Measurements from ENCODE around the gene BLOC1S3.

GRCh38 chr19:45180936-45181335 is 2.4 kb downstream of the BLOC1S3 start:
- TF ChIP-seq, protein P1, sequence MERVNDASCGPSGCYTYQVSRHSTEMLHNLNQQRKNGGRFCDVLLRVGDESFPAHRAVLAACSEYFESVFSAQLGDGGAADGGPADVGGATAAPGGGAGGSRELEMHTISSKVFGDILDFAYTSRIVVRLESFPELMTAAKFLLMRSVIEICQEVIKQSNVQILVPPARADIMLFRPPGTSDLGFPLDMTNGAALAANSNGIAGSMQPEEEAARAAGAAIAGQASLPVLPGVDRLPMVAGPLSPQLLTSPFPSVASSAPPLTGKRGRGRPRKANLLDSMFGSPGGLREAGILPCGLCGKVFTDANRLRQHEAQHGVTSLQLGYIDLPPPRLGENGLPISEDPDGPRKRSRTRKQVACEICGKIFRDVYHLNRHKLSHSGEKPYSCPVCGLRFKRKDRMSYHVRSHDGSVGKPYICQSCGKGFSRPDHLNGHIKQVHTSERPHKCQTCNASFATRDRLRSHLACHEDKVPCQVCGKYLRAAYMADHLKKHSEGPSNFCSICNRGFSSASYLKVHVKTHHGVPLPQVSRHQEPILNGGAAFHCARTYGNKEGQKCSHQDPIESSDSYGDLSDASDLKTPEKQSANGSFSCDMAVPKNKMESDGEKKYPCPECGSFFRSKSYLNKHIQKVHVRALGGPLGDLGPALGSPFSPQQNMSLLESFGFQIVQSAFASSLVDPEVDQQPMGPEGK (CRISPR knock-in tag; IDR thresholded peaks at IDR 0.05; ENCODE audit: borderline replicate concordance): no peak
- no peak for TF ChIP-seq ZFP30 (CRISPR knock-in tag; IDR thresholded peaks at IDR 0.05)
- TF ChIP-seq ZNF8 (CRISPR knock-in tag; IDR thresholded peaks at IDR 0.05): no peak
- TF ChIP-seq RARB (CRISPR knock-in tag; IDR thresholded peaks at IDR 0.05): no peak
- TF ChIP-seq ESRRG (CRISPR knock-in tag; IDR thresholded peaks at IDR 0.05): no peak
- no peak for TF ChIP-seq CREB5 (CRISPR knock-in tag; IDR thresholded peaks at IDR 0.05; ENCODE audit: low read depth)
- TF ChIP-seq CSDC2 (CRISPR knock-in tag; IDR thresholded peaks at IDR 0.05): no peak
- no peak for TF ChIP-seq TCF4 (CRISPR knock-in tag; IDR thresholded peaks at IDR 0.05; ENCODE audit: borderline replicate concordance)
- TF ChIP-seq PPARA (CRISPR knock-in tag; IDR thresholded peaks at IDR 0.05; ENCODE audit: borderline replicate concordance): no peak
- TF ChIP-seq ARNTL (CRISPR knock-in tag; IDR thresholded peaks at IDR 0.05; ENCODE audit: borderline replicate concordance, low read depth): no peak
